Trophoblast cell (in vitro differentiated cells and primary cell): ENCODE data around the gene PTGFRN.
A peak's percentile ranks its signal among the peaks of the same experiment; 100 is the strongest.

ENCODE experiments used
- DNase-seq, 2 donors: peaks; one replicate each; pipeline ENCODE4 v3.0.0-alpha.2; 2016
- H2AFZ ChIP-seq: 2 replicates; pipeline ENCODE4 v1.6.1; 2013; ENCODE audit warnings: low read length, moderate library complexity, mild to moderate bottlenecking; ENCODE audit not compliant: insufficient read depth, poor library complexity
- H2AK5ac ChIP-seq: 2 replicates; pipeline ENCODE4 v1.6.1; 2013; ENCODE audit warnings: mild to moderate bottlenecking, low read length
- H2BK120ac ChIP-seq: 2 replicates; pipeline ENCODE4 v1.6.1; 2013; ENCODE audit warnings: low read length, mild to moderate bottlenecking, moderate library complexity; ENCODE audit not compliant: insufficient read depth, poor library complexity
- H2BK12ac ChIP-seq: 2 replicates; pipeline ENCODE4 v1.6.1; 2013; ENCODE audit warnings: mild to moderate bottlenecking, low read length, moderate library complexity
- H2BK5ac ChIP-seq: 2 replicates; pipeline ENCODE4 v1.6.1; 2013; ENCODE audit warnings: low read length, low read depth, moderate library complexity, mild to moderate bottlenecking; ENCODE audit not compliant: poor library complexity
- H3K14ac ChIP-seq: 2 replicates; pipeline ENCODE4 v1.6.1; 2013; ENCODE audit warnings: mild to moderate bottlenecking, low read length
- H3K18ac ChIP-seq: 2 replicates; pipeline ENCODE4 v1.6.1; 2013; ENCODE audit warnings: mild to moderate bottlenecking, low read length
- H3K23ac ChIP-seq: 2 replicates; pipeline ENCODE4 v1.6.1; 2013; ENCODE audit warnings: low read length
- H3K27ac ChIP-seq: 2 replicates; pipeline ENCODE4 v1.5.1; 2013; ENCODE audit warnings: low read depth, mild to moderate bottlenecking, inconsistent platforms, low read length, moderate library complexity
- H3K27me3 ChIP-seq: 2 replicates; pipeline ENCODE4 v1.6.1; 2013; ENCODE audit warnings: inconsistent platforms, mild to moderate bottlenecking, low read length, moderate library complexity; ENCODE audit not compliant: insufficient read depth
- H3K36me3 ChIP-seq, 2 experiments: 1 replicate in 1 of 2; 2 replicates in 1 of 2; pipeline ENCODE4 v1.6.1; 2013; ENCODE audit warnings: low read length in 2 of 2, mild to moderate bottlenecking in 2 of 2, moderate library complexity in 1 of 2; ENCODE audit not compliant: insufficient read depth in 2 of 2, control insufficient read depth in 1 of 2
- H3K4ac ChIP-seq: 2 replicates; pipeline ENCODE4 v1.6.1; 2013; ENCODE audit warnings: low read depth, mild to moderate bottlenecking, low read length, moderate library complexity
- H3K4me1 ChIP-seq, 2 experiments: 1 replicate in 1 of 2; 2 replicates in 1 of 2; pipeline ENCODE4 v1.6.1; 2013; ENCODE audit warnings: low read length in 2 of 2, mild to moderate bottlenecking in 2 of 2, moderate library complexity in 1 of 2; ENCODE audit not compliant: insufficient read depth in 2 of 2, control insufficient read depth in 1 of 2
- H3K4me2 ChIP-seq: 2 replicates; pipeline ENCODE4 v1.6.1; 2013; ENCODE audit warnings: inconsistent platforms, mild to moderate bottlenecking, low read length, moderate library complexity
- H3K4me3 ChIP-seq: 2 replicates; pipeline ENCODE4 v1.5.1; 2013; ENCODE audit warnings: mild to moderate bottlenecking, low read depth, low read length, inconsistent platforms
- H3K79me1 ChIP-seq: one replicate; pipeline ENCODE4 v1.6.1; 2013; ENCODE audit warnings: low read length
- H3K79me2 ChIP-seq: 2 replicates; pipeline ENCODE4 v1.6.1; 2013; ENCODE audit warnings: low read length, mild to moderate bottlenecking; ENCODE audit not compliant: control insufficient read depth, insufficient read depth, poor library complexity
- H3K9ac ChIP-seq: 2 replicates; pipeline ENCODE4 v1.6.1; 2013; ENCODE audit warnings: mild to moderate bottlenecking, low read length
- H3K9me3 ChIP-seq: 2 replicates; pipeline ENCODE4 v1.6.1; 2013; ENCODE audit warnings: low read depth, mild to moderate bottlenecking, control low read depth, inconsistent platforms, low read length; ENCODE audit not compliant: insufficient read depth
- H4K12ac ChIP-seq: 2 replicates; pipeline ENCODE4 v1.6.1; 2013; ENCODE audit warnings: low read depth, mild to moderate bottlenecking, low read length, moderate library complexity
- H4K8ac ChIP-seq: 2 replicates; pipeline ENCODE4 v1.6.1; 2013; ENCODE audit warnings: low read depth, mild to moderate bottlenecking, low read length, moderate library complexity
- H4K91ac ChIP-seq: one replicate; pipeline ENCODE4 v1.6.1; 2013; ENCODE audit warnings: low read depth, mild to moderate bottlenecking, low read length, moderate library complexity
- WGBS: extraction: QIAGEN DNeasy Blood & Tissue Kit; methylation state at CpG from one replicate; pipeline ENCODE4 v1.1.7; 2013; ENCODE audit warnings: missing lambda C conversion rate; ENCODE audit not compliant: insufficient read length, insufficient coverage; ENCODE audit errors: extremely low coverage; 5-methylcytosine and 5-hydroxymethylcytosine counted together

Gene PTGFRN

GRCh38 chr1:117011334-117011733 lies 101.6 kb downstream of the PTGFRN start:
- Histone ChIP-seq H4K12ac (no peak overlapping the region), H3K23ac (no peak overlapping the region), H2BK120ac (no peak overlapping the region), H2AK5ac (no peak overlapping the region), H3K79me2 (no peaks in the 10 kb centered on the region), H3K4me2 (no peak overlapping the region), H3K36me3 (no peaks in the 10 kb centered on the region), H2AFZ (no peak overlapping the region), H3K9ac (no peak overlapping the region), H3K4me3 (no peak overlapping the region), H2BK12ac (no peak overlapping the region), H3K79me1 (no peaks in the 10 kb centered on the region), H3K27ac (no peak overlapping the region), H3K4ac (no peak overlapping the region), H3K4me1 (peaks cover 5 to 6% of the 10 kb centered on the region in 2 experiments), H3K14ac (no peak overlapping the region), H2BK5ac (no peak overlapping the region), H4K8ac (no peak overlapping the region), H4K91ac (no peak overlapping the region), H3K18ac (no peak overlapping the region), H3K9me3 (no peaks in the 10 kb centered on the region), H3K27me3 (no peaks in the 10 kb centered on the region)
- WGBS, result no CpG with 5 or more reads among the region's 3 CpGs
- DNase-seq, result peak; percentile 65 to 90

GRCh38 chr1:117013309-117013858 lies 103.7 kb downstream of the PTGFRN start:
- Histone ChIP-seq H3K18ac (no peak overlapping the region), H4K12ac (no peak overlapping the region), H2BK120ac (no peak overlapping the region), H3K27me3 (no peaks in the 10 kb centered on the region), H2AK5ac (no peak overlapping the region), H3K9ac (no peak overlapping the region), H3K4ac (no peak overlapping the region), H3K27ac (no peak overlapping the region), H4K8ac (no peak overlapping the region), H4K91ac (no peak overlapping the region), H3K4me2 (no peak overlapping the region), H3K4me3 (no peak overlapping the region), H3K79me1 (no peaks in the 10 kb centered on the region), H3K9me3 (peaks cover 3% of the 10 kb centered on the region), H2BK5ac (no peak overlapping the region), H3K4me1 (peaks cover 5 to 6% of the 10 kb centered on the region in 2 experiments), H2AFZ (no peak overlapping the region), H3K79me2 (no peaks in the 10 kb centered on the region), H2BK12ac (no peak overlapping the region), H3K23ac (no peak overlapping the region), H3K14ac (no peak overlapping the region), H3K36me3 (no peaks in the 10 kb centered on the region)
- WGBS, result no CpG with 5 or more reads among the region's 5 CpGs
- peak; percentile 94 to 97 for DNase-seq

- no peak overlapping the region for H4K12ac ChIP-seq
- peaks cover 3% of the 10 kb centered on the region for H3K9me3 ChIP-seq
- no peak overlapping the region for H3K14ac ChIP-seq
- no CpG with 5 or more reads among the region's 5 CpGs for WGBS
- H3K4ac ChIP-seq, result no peak overlapping the region
- H3K4me1 ChIP-seq, result peaks cover 5 to 6% of the 10 kb centered on the region in 2 experiments
- H2AFZ ChIP-seq, result no peak overlapping the region
- H3K27me3 ChIP-seq, result no peaks in the 10 kb centered on the region
- DNase-seq, result peak; percentile 20 to 32
- H3K36me3 ChIP-seq, result no peaks in the 10 kb centered on the region
- H3K9ac ChIP-seq, result no peak overlapping the region
- H3K27ac ChIP-seq, result no peak overlapping the region
- H4K91ac ChIP-seq, result no peak overlapping the region
- no peak overlapping the region for H3K18ac ChIP-seq
- no peak overlapping the region for H2BK5ac ChIP-seq
- no peak overlapping the region for H2BK12ac ChIP-seq
- H3K79me2 ChIP-seq, result no peaks in the 10 kb centered on the region
- no peak overlapping the region for H3K4me3 ChIP-seq
- H2AK5ac ChIP-seq, result no peak overlapping the region
- no peak overlapping the region for H3K23ac ChIP-seq
- no peak overlapping the region for H2BK120ac ChIP-seq
- no peak overlapping the region for H4K8ac ChIP-seq
- H3K4me2 ChIP-seq, result no peak overlapping the region
- H3K79me1 ChIP-seq, result no peaks in the 10 kb centered on the region
Measured at GRCh38 chr1:117014209-117014608, 104.5 kb downstream of the PTGFRN start.

- Histone ChIP-seq H4K12ac (no peak overlapping the region), H4K91ac (no peak overlapping the region), H4K8ac (no peak overlapping the region), H3K4me1 (peaks cover 5 to 6% of the 10 kb centered on the region in 2 experiments), H2BK12ac (no peak overlapping the region), H3K18ac (no peak overlapping the region), H2AK5ac (no peak overlapping the region), H3K79me1 (no peaks in the 10 kb centered on the region), H2AFZ (no peak overlapping the region), H3K9ac (no peak overlapping the region), H3K9me3 (peaks cover 3% of the 10 kb centered on the region), H3K4ac (no peak overlapping the region), H3K36me3 (no peaks in the 10 kb centered on the region), H3K27ac (no peak overlapping the region), H2BK120ac (no peak overlapping the region), H3K14ac (no peak overlapping the region), H2BK5ac (no peak overlapping the region), H3K4me2 (no peak overlapping the region), H3K79me2 (no peaks in the 10 kb centered on the region), H3K4me3 (no peak overlapping the region), H3K23ac (no peak overlapping the region), H3K27me3 (no peaks in the 10 kb centered on the region)
- DNase-seq, result peak; percentile 77 to 95
- WGBS, result no CpG with 5 or more reads among the region's 3 CpGs
Measured at GRCh38 chr1:117015724-117016123, 106.0 kb downstream of the PTGFRN start.
